Endothelial cell of umbilical vein (primary cell): ENCODE measurements around the gene ZFAND2B. TPM values are rescaled to one million over a fixed set of nuclear protein-coding genes. Genes with fewer than 3 reads are reported as not detected.

Experiments used
- BruUV-seq: library from RNA; stranded (reverse); fragments of 400-500 nt; replicated peaks from 2 replicates; lab custom pipeline; 2021; lab: Mats Ljungman, UMichigan
- CTCF ChIA-PET: fragments of 300-600, 350-600 bp; sonication (Branson Sonifier 250); formaldehyde crosslinking; loops from one replicate; lab custom pipeline; 2021; ENCODE audit warnings: antibody characterized with exemption, inconsistent platforms; lab: Charles Lee
- POLR2A ChIA-PET: fragments of 300-600, 350-600 bp; sonication (Branson Sonifier 250); formaldehyde crosslinking; loops from one replicate; lab custom pipeline; 2021; ENCODE audit warnings: antibody characterized with exemption, inconsistent platforms; lab: Charles Lee
- DNase-seq: peaks from one replicate; pipeline ENCODE4 v3.0.0-alpha.2; 2011; ENCODE audit warnings: low read depth, low spot score
- FAIRE-seq: peaks from 2 replicates; lab custom pipeline; 2011; peaks lifted over from hg19 to GRCh38; lab: Jason Lieb, UNC
- H2AFZ ChIP-seq: 2 replicates; pipeline ENCODE4 v1.6.0; 2012; ENCODE audit warnings: low read depth, low read length, control low read depth, inconsistent platforms
- H3K27ac ChIP-seq: 2 replicates; pipeline ENCODE4 v1.5.1; 2011; ENCODE audit warnings: low read depth, mild to moderate bottlenecking, control low read depth, low read length, moderate library complexity; ENCODE audit not compliant: insufficient read depth
- H3K27me3 ChIP-seq, 2 experiments: 2 replicates each; pipeline versions ENCODE4 v1.6.0 to v1.6.1; 2011; ENCODE audit warnings: low read length in 2 of 2, mixed read lengths in 1 of 2; ENCODE audit not compliant: control insufficient read depth in 2 of 2, insufficient read depth in 2 of 2
- H3K36me3 ChIP-seq, 2 experiments: 2 replicates in 1 of 2; 3 replicates in 1 of 2; pipeline ENCODE4 v1.5.1; 2011; ENCODE audit warnings: low read length in 2 of 2, mild to moderate bottlenecking in 1 of 2, moderate library complexity in 1 of 2; ENCODE audit not compliant: control insufficient read depth in 2 of 2, insufficient read depth in 2 of 2; ENCODE audit errors: extremely low read depth in 1 of 2
- H3K4me1 ChIP-seq: 3 replicates; pipeline ENCODE4 v1.5.1; 2011; ENCODE audit warnings: mild to moderate bottlenecking, low read length; ENCODE audit not compliant: control insufficient read depth, insufficient read depth; ENCODE audit errors: extremely low read depth
- H3K4me2 ChIP-seq: 2 replicates; pipeline ENCODE4 v1.6.1; 2011; ENCODE audit warnings: low read length, control low read depth, mixed read lengths; ENCODE audit not compliant: insufficient read depth
- H3K4me3 ChIP-seq, 3 experiments: fragments of 200-600 bp in 1 of 3; sonication (generic), shearing (Covaris generic) in 1 of 3; replicated peaks in 1 of 3; 2 replicates each; pipeline ENCODE4 v1.5.1; 2011 to 2016; ENCODE audit warnings: control low read depth in 3 of 3, low read length in 3 of 3, mild to moderate bottlenecking in 2 of 3, inconsistent platforms in 1 of 3, low read depth in 1 of 3, moderate library complexity in 1 of 3; ENCODE audit not compliant: insufficient read depth in 1 of 3
- H3K79me2 ChIP-seq: 2 replicates; pipeline ENCODE4 v1.6.0; 2012; ENCODE audit warnings: low read length, inconsistent platforms; ENCODE audit not compliant: control insufficient read depth, insufficient read depth
- H3K9ac ChIP-seq: replicated peaks from 2 replicates; pipeline ENCODE3; 2011; ENCODE audit warnings: low read length, control low read depth; ENCODE audit not compliant: insufficient read depth; ENCODE audit errors: extremely low read depth
- H3K9me1 ChIP-seq: replicated peaks from 3 replicates; pipeline ENCODE4 v1.6.0; 2011; ENCODE audit warnings: mild to moderate bottlenecking, low read length; ENCODE audit not compliant: control insufficient read depth, insufficient read depth; ENCODE audit errors: extremely low read depth
- H3K9me3 ChIP-seq: replicated peaks from 2 replicates; pipeline ENCODE4 v1.5.1; 2012; ENCODE audit warnings: low read length, inconsistent platforms; ENCODE audit not compliant: control insufficient read depth, insufficient read depth
- H4K20me1 ChIP-seq: replicated peaks from 2 replicates; pipeline ENCODE3; 2011; ENCODE audit warnings: mild to moderate bottlenecking, low read length; ENCODE audit not compliant: control insufficient read depth, insufficient read depth; ENCODE audit errors: extremely low read depth
- EZH2 ChIP-seq: IDR thresholded peaks from 2 replicates; pipeline ENCODE4 v1.6.1; 2012; ENCODE audit warnings: borderline replicate concordance, low read depth, mild to moderate bottlenecking, moderate library complexity, low read length, inconsistent platforms; ENCODE audit not compliant: severe bottlenecking
- GATA2 ChIP-seq: IDR thresholded peaks from 2 replicates; pipeline ENCODE4 v1.7.0; 2011; ENCODE audit warnings: low read depth, mild to moderate bottlenecking, moderate library complexity, mixed read lengths, low read length; ENCODE audit not compliant: insufficient read length, insufficient read depth
- JUN ChIP-seq: IDR thresholded peaks from 2 replicates; pipeline ENCODE4 v1.6.1; 2011; ENCODE audit warnings: borderline replicate concordance, low read depth; ENCODE audit not compliant: insufficient read length, insufficient read depth
- POLR2A ChIP-seq: IDR thresholded peaks from 2 replicates; pipeline ENCODE4 v1.6.1; 2012; ENCODE audit warnings: low read depth, mild to moderate bottlenecking, control low read depth, low read length
- POLR2AphosphoS5 ChIP-seq: IDR thresholded peaks from 2 replicates; pipeline ENCODE4 v1.6.1; 2012; ENCODE audit warnings: low read depth, mild to moderate bottlenecking, control low read depth, low read length, moderate library complexity; ENCODE audit not compliant: insufficient read depth
- dilution Hi-C: fragments of 300-500 bp; cut with MboI; formaldehyde crosslinking; loops from one replicate; pipeline ENCODE4 v1.15.0; 2019; ENCODE audit warnings: low sequenced_read_pairs; ENCODE audit not compliant: extremely low pct_ligation_motif_present
- intact Hi-C: fragments of 100-400 bp; cut with micrococcal nuclease; formaldehyde crosslinking; loops from one replicate; pipeline ENCODE4 v1.10.0; 2022
- polyA plus RNA-seq, 4 experiments: library from polyadenylated mRNA; depleted of rRNA in 3 of 4; stranded (reverse) in 3 of 4; unstranded in 1 of 4; fragments of >200 nt; gene quantifications; 2 replicates each; pipeline versions ENCODE4 v1.2.1 to v1.2.3, GENCODE V29; 2011 to 2012; ENCODE audit warnings: missing spikeins in 1 of 4
- total RNA-seq: library from RNA; stranded (reverse); gene quantifications from 2 replicates; pipeline ENCODE4 v1.2.3, GENCODE V29; 2021
- TF ChIP-seq, protein P1 (sequence below): IDR thresholded peaks from 2 replicates; pipeline ENCODE4 v1.6.1; 2011; ENCODE audit not compliant: insufficient read depth, insufficient read length
- TF ChIP-seq, protein P2 (sequence below), 2 donors: IDR thresholded peaks; 1 replicate in 1 of 2; 2 replicates in 1 of 2; pipeline ENCODE4 v1.5.1; 2011; ENCODE audit warnings: low read length in 2 of 2, mild to moderate bottlenecking in 2 of 2, moderate library complexity in 2 of 2, control low read depth in 1 of 2, inconsistent platforms in 1 of 2, low read depth in 1 of 2; ENCODE audit not compliant: insufficient read depth in 1 of 2; ENCODE audit errors: extremely low read depth in 1 of 2

Gene ZFAND2B
- total and polyA plus RNA-seq, 2 donors (not counting 3 experiments of a cell fraction or from before 2014, with no cell fraction given), result 23.3 to 52.0 TPM

DNA sequence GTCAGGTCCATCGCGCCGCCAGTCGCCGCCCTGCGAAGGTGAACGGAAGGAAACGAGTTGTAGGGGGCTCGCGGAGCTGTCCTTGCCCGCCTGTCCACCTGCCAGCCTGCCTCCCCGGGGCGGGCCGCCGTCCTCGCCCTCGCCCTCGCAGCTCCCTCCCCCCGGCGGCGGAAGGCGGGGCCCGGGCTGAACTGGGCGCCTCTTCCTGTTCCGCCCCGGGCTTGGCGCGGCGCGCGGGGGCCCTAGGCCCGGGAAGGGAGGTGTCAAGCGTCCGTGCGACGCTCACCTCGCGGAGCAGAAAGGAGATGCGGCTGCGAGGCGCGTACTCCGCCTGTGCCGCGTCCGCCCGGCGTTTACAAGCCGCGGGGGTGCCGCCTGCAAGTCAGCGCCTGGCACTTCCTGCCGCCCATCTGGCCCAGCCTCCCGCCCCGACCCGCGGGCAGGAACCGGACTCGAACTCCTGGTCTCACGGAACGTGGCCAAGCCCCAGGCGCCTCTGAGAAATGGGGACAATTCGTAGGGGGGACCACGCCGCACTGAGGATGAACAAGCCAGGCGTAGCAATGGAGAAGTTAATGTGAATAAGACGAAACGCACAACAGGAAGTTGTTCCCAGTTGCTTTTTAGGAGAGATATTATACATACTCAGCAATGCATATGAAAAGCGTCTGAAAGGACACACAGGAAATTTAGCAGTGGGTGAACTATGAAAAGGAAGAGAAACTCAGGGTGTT, 29.6 kb upstream of the ZFAND2B start, which contains the start of gene CNPPD1:
Gene CNPPD1 (minus strand): TSS at position 108 of the 734 bp plus-strand sequence. CDS start 97 bp downstream, at position 11.
- H3K36me3 ChIP-seq, result peaks cover 14 to 34% of the 10 kb centered on the region in 2 experiments
- no peaks in the 10 kb centered on the region for H3K27me3 ChIP-seq
- intact Hi-C loops (loop anchor here (1.0 to 5.0 kb wide), 8 partner anchors 17 to 610 kb away; partner anchors contain the start of genes ANKZF1, ATG9A, CNOT9 and DNAJB2), dilution Hi-C loops (no loop called here)
- no peaks in the 10 kb centered on the region for H4K20me1 ChIP-seq
- FAIRE-seq (peak; percentile 74), DNase-seq (peak; percentile 83)
- H3K9ac ChIP-seq, result peak within 1 kb of the TSS; percentile 81
- peak within 1 kb of the TSS; percentile 95 for H3K4me2 ChIP-seq
- POLR2A ChIA-PET, result interaction anchor here (0.6 to 1.2 kb wide), 6 partner anchors 19 to 180 kb away, joined by 3 to 5 read pairs (median 3); partner anchors contain the start of genes ANKZF1 and ATG9A
- BruUV-seq, result TSS peak; percentile 32
- no peaks in the 10 kb centered on the region for H3K9me1 ChIP-seq
- peaks cover 18% of the 10 kb centered on the region for H3K4me1 ChIP-seq
- H3K4me3 ChIP-seq, result peak within 1 kb of the TSS; percentile 29 to 81 (median 67)
- H3K27ac ChIP-seq, result peak within 1 kb of the TSS; percentile 62
- peak within 1 kb of the TSS; percentile 74 for H2AFZ ChIP-seq
- H3K9me3 ChIP-seq, result no peaks in the 10 kb centered on the region
- peaks cover 22% of the 10 kb centered on the region for H3K79me2 ChIP-seq
- TF ChIP-seq GATA2 (no peak), POLR2A (no peak), JUN (no peak), EZH2 (no peak), POLR2AphosphoS5 (peak; percentile 85)
- TF ChIP-seq, protein P1, sequence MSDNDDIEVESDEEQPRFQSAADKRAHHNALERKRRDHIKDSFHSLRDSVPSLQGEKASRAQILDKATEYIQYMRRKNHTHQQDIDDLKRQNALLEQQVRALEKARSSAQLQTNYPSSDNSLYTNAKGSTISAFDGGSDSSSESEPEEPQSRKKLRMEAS, result peak; percentile 16
- TF ChIP-seq, protein P2, sequence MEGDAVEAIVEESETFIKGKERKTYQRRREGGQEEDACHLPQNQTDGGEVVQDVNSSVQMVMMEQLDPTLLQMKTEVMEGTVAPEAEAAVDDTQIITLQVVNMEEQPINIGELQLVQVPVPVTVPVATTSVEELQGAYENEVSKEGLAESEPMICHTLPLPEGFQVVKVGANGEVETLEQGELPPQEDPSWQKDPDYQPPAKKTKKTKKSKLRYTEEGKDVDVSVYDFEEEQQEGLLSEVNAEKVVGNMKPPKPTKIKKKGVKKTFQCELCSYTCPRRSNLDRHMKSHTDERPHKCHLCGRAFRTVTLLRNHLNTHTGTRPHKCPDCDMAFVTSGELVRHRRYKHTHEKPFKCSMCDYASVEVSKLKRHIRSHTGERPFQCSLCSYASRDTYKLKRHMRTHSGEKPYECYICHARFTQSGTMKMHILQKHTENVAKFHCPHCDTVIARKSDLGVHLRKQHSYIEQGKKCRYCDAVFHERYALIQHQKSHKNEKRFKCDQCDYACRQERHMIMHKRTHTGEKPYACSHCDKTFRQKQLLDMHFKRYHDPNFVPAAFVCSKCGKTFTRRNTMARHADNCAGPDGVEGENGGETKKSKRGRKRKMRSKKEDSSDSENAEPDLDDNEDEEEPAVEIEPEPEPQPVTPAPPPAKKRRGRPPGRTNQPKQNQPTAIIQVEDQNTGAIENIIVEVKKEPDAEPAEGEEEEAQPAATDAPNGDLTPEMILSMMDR (IDR thresholded peaks at IDR 0.05; ENCODE audit: extremely low read depth in 1 of 2, insufficient read depth in 1 of 2, low read depth in 1 of 2, low read length in 2 of 2), result peak in 1 of 2 donors; percentile 0
- CTCF ChIA-PET, result interaction anchor here (0.6 to 3.4 kb wide), 11 partner anchors 17 to 594 kb away, joined by 3 to 18 read pairs (median 7); partner anchors contain the start of genes ABCB6, DNAJB2, NHEJ1 and ZFAND2B
